ENCODE results near the gene CARS1.

The CARS1 gene

DNA sequence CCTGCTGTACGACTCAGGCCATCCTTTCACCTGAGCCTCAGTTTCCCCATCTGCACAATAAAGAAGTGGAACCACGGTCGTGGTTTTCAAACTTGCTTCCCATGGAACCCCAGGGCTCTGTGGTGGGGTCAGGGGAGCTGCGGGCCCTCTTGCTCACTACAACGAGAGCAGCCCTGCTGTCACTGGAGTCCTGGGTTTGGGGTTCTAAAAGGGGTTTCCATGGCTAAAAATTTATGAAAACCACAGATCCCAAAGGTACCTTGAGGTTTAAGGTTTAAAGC lies 45.4 kb upstream of the CARS1 start:
- ChIA-PET CTCF (interaction anchor here (1.0 to 1.1 kb wide), 2 partner anchors 11 to 17 kb away, joined by 3 read pairs; no protein-coding TSS in a partner anchor), POLR2A (no interaction called here)
- DNase-seq (ENCODE audit: extremely low spot score): no peak
- TF ChIP-seq, protein P1, sequence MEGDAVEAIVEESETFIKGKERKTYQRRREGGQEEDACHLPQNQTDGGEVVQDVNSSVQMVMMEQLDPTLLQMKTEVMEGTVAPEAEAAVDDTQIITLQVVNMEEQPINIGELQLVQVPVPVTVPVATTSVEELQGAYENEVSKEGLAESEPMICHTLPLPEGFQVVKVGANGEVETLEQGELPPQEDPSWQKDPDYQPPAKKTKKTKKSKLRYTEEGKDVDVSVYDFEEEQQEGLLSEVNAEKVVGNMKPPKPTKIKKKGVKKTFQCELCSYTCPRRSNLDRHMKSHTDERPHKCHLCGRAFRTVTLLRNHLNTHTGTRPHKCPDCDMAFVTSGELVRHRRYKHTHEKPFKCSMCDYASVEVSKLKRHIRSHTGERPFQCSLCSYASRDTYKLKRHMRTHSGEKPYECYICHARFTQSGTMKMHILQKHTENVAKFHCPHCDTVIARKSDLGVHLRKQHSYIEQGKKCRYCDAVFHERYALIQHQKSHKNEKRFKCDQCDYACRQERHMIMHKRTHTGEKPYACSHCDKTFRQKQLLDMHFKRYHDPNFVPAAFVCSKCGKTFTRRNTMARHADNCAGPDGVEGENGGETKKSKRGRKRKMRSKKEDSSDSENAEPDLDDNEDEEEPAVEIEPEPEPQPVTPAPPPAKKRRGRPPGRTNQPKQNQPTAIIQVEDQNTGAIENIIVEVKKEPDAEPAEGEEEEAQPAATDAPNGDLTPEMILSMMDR (IDR thresholded peaks at IDR 0.05; ENCODE audit: control extremely low read depth, extremely low read depth, low read depth, missing control alignments): no peak

DNA sequence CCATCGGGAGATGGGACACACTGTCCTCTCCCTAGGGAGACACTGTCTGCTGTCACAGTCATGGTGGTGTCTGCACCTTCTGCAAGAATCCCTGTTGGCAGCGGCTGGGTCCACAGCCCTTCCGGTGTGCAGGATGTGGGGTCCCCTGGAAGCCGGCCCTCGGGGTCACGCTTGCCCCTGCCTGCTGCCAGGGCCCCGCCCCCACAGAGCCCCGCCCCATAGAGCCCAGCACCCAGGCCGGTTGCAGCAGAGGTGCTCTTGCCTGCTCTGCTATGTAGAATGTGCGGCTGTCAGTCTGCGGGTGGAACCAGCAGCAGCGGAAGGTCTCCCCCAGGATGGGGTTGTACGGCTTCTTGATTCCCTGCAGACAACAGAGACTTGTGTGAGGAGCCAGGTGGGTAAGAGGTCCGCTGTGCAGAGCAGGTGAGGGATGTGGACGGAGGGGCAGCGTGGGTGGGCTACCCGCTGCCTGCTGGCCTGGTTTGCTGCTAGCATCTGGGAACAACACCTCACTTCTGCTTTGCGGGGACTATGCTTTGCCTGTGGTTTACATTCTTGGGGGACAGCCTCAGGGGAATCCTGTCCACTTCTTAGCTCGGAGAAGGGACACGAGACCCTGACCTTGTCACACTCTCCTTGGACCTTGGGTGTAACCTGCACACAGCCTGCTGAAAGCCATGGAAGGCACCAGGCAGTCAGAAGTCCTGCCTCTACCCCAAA lies 44.9 kb upstream of the CARS1 start:
- CTCF ChIA-PET: interaction anchor here (1.1 kb wide), 1 partner anchor 10 kb away, joined by 3 read pairs; no protein-coding TSS in a partner anchor
- TF ChIP-seq, protein P1 (IDR thresholded peaks at IDR 0.05; ENCODE audit: control extremely low read depth, extremely low read depth, low read depth, missing control alignments): no peak
- no peak for DNase-seq (ENCODE audit: extremely low spot score)
- POLR2A ChIA-PET: no interaction called here

- ChIA-PET POLR2A (no interaction called here), CTCF (no interaction called here)
- TF ChIP-seq, protein P1 (IDR thresholded peaks at IDR 0.05; ENCODE audit: control extremely low read depth, extremely low read depth, low read depth, missing control alignments): no peak
- no peak for DNase-seq (ENCODE audit: extremely low spot score)
These were observed 42.0 kb upstream of the CARS1 start for GRCh38 chr11:3099178-3099577.

- CTCF ChIA-PET: no interaction called here
- TF ChIP-seq, protein P1 (IDR thresholded peaks at IDR 0.05; ENCODE audit: control extremely low read depth, extremely low read depth, low read depth, missing control alignments): no peak
These were observed 39.8 kb upstream of the CARS1 start for GRCh38 chr11:3096909-3097530.

DNA sequence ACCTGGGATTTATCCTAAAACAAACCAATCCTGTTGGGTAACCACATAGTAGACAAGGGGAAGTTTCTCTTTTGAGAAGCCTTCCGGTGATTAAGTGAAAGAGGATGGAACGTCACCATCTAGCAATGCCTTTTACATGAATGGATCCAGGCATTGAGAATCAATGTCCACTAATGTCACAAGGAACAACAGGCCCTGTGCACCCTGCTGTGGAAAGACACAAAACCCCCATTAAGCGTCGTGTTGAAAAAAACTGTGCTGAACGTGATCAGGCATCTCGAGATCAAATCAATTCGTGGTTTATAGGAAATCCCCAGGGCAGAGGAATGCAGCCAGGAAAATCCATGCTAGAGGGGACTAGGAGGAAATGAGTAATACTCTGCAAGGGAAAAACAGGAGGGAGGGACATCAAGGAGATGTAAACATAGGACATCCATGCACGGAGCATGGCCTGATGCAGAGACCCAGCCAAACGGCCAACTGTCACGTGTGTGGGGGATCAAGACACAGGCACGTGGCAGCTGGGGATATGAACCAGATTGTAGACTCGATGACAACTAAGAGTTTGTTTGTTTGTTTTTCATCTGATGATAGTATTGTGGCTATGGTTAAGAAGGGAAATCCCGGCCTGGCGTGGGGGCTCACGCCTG lies 38.6 kb upstream of the CARS1 start:
- POLR2A ChIA-PET: no interaction called here
- CTCF ChIA-PET: no interaction called here
- no peak for DNase-seq (ENCODE audit: extremely low spot score)
- TF ChIP-seq, protein P1 (IDR thresholded peaks at IDR 0.05; ENCODE audit: control extremely low read depth, extremely low read depth, low read depth, missing control alignments): no peak

More at GRCh38 chr11:3096909-3097530, 39.8 kb upstream of the CARS1 start:
- POLR2A ChIA-PET: no interaction called here
- no peak for DNase-seq (ENCODE audit: extremely low spot score)

DNA sequence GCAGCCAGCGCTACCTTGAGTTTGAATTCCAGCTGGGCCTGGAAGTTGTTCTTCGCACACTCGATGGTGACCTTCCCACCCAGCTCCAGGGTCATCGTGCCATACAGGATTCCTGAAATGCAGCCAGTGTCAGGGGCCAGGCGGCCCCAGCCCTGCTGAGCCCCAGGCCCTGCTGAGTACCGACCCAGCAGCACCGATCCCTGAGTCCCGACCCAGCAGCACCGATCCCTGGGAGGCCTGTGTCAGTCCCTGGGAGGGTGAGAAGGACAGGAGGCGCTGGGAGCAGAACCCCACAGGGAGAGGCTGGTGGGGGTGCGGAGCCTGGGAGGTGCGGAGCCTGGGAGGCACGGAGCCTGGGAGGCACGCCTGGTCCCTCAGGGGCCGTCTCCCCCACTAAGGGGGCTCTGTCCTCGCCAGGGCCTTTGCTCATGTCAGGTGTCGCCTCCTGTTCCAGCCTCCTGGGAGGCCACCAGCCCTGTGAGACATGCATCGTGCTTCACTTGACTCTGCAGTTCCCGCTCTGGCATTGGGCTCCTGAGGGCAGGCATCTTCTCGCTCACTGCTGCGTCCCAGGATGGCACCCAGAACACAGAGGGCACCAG lies 37.1 kb upstream of the CARS1 start:
- ChIA-PET POLR2A (no interaction called here), CTCF (no interaction called here)
- DNase-seq (ENCODE audit: extremely low spot score): no peak
- TF ChIP-seq, protein P1 (IDR thresholded peaks at IDR 0.05; ENCODE audit: control extremely low read depth, extremely low read depth, low read depth, missing control alignments): no peak

All from GM10248 (cell line).